ENCODE measurements around the gene LPP. TPM values are rescaled to one million over a fixed set of nuclear protein-coding genes. Genes with fewer than 3 reads are reported as not detected.

Gene LPP
- total RNA-seq, 1 experiment from 2014 or later, result 148 TPM

DNA sequence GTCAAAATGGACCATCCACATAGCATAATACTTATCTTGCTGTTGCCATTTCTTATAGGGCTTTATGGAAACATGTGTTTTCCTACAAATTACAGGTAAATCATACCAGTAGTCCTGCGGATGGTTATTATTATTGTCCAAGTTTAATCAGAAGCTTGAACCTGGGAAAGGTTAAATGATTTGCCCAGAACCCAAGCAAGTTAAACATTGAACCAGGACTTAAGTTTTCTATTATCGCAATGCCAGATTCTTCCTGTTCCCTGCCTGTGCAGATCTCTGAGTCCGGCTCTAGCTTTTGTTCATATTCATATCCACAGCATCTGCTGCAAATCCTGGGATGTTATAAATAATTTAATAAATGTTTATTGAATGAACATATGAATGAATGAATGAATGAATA lies 12.5 kb downstream of the LPP start:
- H3K4me2 ChIP-seq, result peak overlapping the region; percentile 66
- H3K9me3 ChIP-seq (ENCODE audit: insufficient read depth, low read depth), result no peaks in the 10 kb centered on the region
- peak overlapping the region; percentile 91 for H3K27ac ChIP-seq
- no peaks in the 10 kb centered on the region for H4K20me1 ChIP-seq (ENCODE audit: insufficient read depth)
- H3K36me3 ChIP-seq (ENCODE audit: low read depth), result no peaks in the 10 kb centered on the region
- H3K4me3 ChIP-seq, result no peak overlapping the region
- TF ChIP-seq, protein P1, sequence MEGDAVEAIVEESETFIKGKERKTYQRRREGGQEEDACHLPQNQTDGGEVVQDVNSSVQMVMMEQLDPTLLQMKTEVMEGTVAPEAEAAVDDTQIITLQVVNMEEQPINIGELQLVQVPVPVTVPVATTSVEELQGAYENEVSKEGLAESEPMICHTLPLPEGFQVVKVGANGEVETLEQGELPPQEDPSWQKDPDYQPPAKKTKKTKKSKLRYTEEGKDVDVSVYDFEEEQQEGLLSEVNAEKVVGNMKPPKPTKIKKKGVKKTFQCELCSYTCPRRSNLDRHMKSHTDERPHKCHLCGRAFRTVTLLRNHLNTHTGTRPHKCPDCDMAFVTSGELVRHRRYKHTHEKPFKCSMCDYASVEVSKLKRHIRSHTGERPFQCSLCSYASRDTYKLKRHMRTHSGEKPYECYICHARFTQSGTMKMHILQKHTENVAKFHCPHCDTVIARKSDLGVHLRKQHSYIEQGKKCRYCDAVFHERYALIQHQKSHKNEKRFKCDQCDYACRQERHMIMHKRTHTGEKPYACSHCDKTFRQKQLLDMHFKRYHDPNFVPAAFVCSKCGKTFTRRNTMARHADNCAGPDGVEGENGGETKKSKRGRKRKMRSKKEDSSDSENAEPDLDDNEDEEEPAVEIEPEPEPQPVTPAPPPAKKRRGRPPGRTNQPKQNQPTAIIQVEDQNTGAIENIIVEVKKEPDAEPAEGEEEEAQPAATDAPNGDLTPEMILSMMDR (conservative IDR thresholded peaks at IDR 0.05), result no peak
- TF ChIP-seq EZH2 (IDR thresholded peaks at IDR 0.05; ENCODE audit: low read depth), result no peak
- H2AFZ ChIP-seq, result no peak overlapping the region
- ChIA-PET CTCF (interaction anchor here (1.0 kb wide), 1 partner anchor 425 kb away, joined by 4 read pairs; no protein-coding TSS in a partner anchor), POLR2A (ENCODE audit: unreplicated experiment) (interaction anchor here (0.6 kb wide), 1 partner anchor 292 kb away, joined by 3 read pairs; no protein-coding TSS in a partner anchor)
- intact Hi-C loops (cut with micrococcal nuclease; ENCODE audit: unreplicated experiment), result loop anchor here (10.0 kb wide), 1 partner anchor 648 kb away; no protein-coding TSS in a partner anchor
- no peak for DNase-seq
- H3K4me1 ChIP-seq (replicated peaks; ENCODE audit: insufficient read depth), result peaks cover 81% of the 10 kb centered on the region
- peaks cover 52% of the 10 kb centered on the region for H3F3A ChIP-seq (ENCODE audit: insufficient read depth, low read depth)
- peaks cover 88% of the 10 kb centered on the region for H3K79me2 ChIP-seq (ENCODE audit: low read depth)
- no peaks in the 10 kb centered on the region for H3K9me2 ChIP-seq (ENCODE audit: insufficient read depth)
- BruUV-seq (replicated peaks), result no TSS peak
- no peaks in the 10 kb centered on the region for H3K27me3 ChIP-seq (ENCODE audit: insufficient read depth, low read depth)

DNA sequence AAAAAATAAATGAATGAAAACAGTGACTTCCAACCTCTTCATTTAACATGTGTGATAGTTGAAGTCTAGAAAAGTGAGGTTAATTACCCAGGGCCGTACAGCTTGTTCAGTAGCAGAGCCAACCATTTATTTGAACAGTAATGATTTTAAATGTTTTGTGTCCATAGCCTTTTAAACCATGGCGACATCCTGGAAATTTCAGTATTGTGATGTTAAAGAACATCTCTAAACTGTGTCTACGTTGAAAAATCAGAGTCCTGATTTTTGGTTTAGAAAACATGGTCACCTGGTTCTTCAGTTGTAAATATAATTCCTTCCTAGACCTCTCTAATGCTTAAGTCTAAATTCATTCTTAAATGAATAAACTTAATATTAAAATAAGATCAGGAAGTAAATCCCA lies 14.2 kb downstream of the LPP start:
- Histone ChIP-seq H3K4me2 (no peak overlapping the region), H3K27me3 (ENCODE audit: insufficient read depth, low read depth) (no peaks in the 10 kb centered on the region), H3K36me3 (ENCODE audit: low read depth) (0 out of 2 replicates have a peak, but pooled peaks cover 4% of the 10 kb centered on the region), H3K4me3 (no peak overlapping the region), H2AFZ (no peak overlapping the region), H3F3A (ENCODE audit: insufficient read depth, low read depth) (peaks cover 45% of the 10 kb centered on the region), H3K9me3 (ENCODE audit: insufficient read depth, low read depth) (no peaks in the 10 kb centered on the region), H3K27ac (no peak overlapping the region), H3K79me2 (ENCODE audit: low read depth) (peaks cover 88% of the 10 kb centered on the region), H4K20me1 (ENCODE audit: insufficient read depth) (no peaks in the 10 kb centered on the region), H3K9me2 (ENCODE audit: insufficient read depth) (no peaks in the 10 kb centered on the region), H3K4me1 (replicated peaks; ENCODE audit: insufficient read depth) (peaks cover 65% of the 10 kb centered on the region)
- intact Hi-C loops (cut with micrococcal nuclease; ENCODE audit: unreplicated experiment), result loop anchor here (10.0 kb wide), 1 partner anchor 647 kb away; no protein-coding TSS in a partner anchor
- ChIA-PET CTCF (no interaction called here), POLR2A (ENCODE audit: unreplicated experiment) (interaction anchor here (0.6 kb wide), 1 partner anchor 423 kb away, joined by 3 read pairs; the partner anchor contains the start of gene BCL6)
- peak in 1 of 2 experiments; percentile 22 for DNase-seq
- BruUV-seq (replicated peaks), result no TSS peak
- TF ChIP-seq, protein P1 (conservative IDR thresholded peaks at IDR 0.05), result no peak
- TF ChIP-seq EZH2 (IDR thresholded peaks at IDR 0.05; ENCODE audit: low read depth), result no peak

DNA sequence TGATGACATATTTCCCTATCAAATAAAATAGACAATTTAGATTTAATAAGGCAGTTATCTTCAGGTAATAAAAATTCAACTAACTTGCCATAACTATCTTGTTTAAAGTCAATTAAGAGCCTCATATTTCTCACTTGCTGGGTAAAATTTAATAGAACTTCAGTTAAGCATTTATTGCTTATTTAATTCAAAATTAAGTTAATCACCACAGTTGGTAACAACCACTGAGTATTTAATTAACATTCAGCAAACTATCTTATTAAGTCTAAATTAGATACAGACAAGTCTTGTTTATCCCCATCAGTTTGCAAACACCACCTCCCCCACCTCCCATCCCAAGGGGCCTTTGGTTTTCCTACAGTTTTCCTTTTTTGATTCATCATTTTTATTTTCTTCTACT lies 14.7 kb downstream of the LPP start:
- H2AFZ ChIP-seq, result no peak overlapping the region
- H3K27me3 ChIP-seq (ENCODE audit: insufficient read depth, low read depth), result no peaks in the 10 kb centered on the region
- intact Hi-C loops (cut with micrococcal nuclease; ENCODE audit: unreplicated experiment), result loop anchor here (10.0 kb wide), 1 partner anchor 646 kb away; no protein-coding TSS in a partner anchor
- H3K9me2 ChIP-seq (ENCODE audit: insufficient read depth), result no peaks in the 10 kb centered on the region
- ChIA-PET CTCF (no interaction called here), POLR2A (ENCODE audit: unreplicated experiment) (no interaction called here)
- DNase-seq, result peak in 1 of 2 experiments; percentile 26
- H3K4me2 ChIP-seq, result no peak overlapping the region
- H3K4me1 ChIP-seq (replicated peaks; ENCODE audit: insufficient read depth), result peaks cover 60% of the 10 kb centered on the region
- H3K4me3 ChIP-seq, result no peak overlapping the region
- TF ChIP-seq, protein P1 (conservative IDR thresholded peaks at IDR 0.05), result no peak
- no peak for TF ChIP-seq EZH2 (IDR thresholded peaks at IDR 0.05; ENCODE audit: low read depth)
- H3K36me3 ChIP-seq (ENCODE audit: low read depth), result 0 out of 2 replicates have a peak, but pooled peaks cover 4% of the 10 kb centered on the region
- no peaks in the 10 kb centered on the region for H4K20me1 ChIP-seq (ENCODE audit: insufficient read depth)
- H3K9me3 ChIP-seq (ENCODE audit: insufficient read depth, low read depth), result no peaks in the 10 kb centered on the region
- BruUV-seq (replicated peaks), result no TSS peak
- peaks cover 86% of the 10 kb centered on the region for H3K79me2 ChIP-seq (ENCODE audit: low read depth)
- peaks cover 40% of the 10 kb centered on the region for H3F3A ChIP-seq (ENCODE audit: insufficient read depth, low read depth)
- no peak overlapping the region for H3K27ac ChIP-seq

Data from PC-9 (cell line).